NCI-H187 treated with DMSO at 0.1 percent for 48 hours (cell line): ENCODE measurements around the gene NUP88.

Experiments used
- DNase-seq: peaks from one replicate; lab custom pipeline; 2025; lab: John Stamatoyannopoulos, UW

Gene NUP88

DNA sequence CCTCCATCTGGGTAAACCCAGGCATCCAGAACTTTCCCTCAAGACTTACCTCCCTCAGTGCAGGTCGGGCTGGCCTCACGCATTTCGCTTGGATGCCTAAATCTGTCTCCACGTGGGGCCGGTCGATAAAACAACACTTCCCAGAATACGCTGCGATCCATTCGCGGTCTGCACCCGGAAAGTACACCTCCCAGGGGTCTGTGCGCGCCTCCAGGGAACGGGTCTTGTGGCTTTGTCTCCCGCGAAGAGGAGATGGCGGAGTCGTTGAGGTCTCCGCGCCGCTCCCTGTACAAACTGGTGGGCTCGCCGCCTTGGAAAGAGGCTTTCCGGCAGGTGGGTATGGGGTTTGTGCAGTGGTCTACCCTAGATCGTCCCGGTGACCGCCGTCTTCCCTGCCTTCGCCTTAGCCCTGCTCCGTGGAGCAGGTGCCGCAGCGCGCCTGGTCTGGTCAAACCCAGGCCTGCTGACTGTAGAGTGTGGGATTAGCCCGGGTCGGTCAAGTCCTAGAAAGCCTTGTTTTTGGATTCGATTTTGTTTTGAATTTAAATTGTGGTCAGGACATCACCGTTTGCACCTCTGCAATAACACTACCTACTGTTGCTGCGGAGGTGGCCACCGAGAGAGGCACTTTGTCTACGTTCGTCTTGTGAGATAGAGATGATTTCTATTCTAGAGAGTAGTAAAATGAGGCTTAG lies 644 bp upstream of the NUP88 start, which contains the start of gene RPAIN:
Gene RPAIN, plus strand, starts transcription at position 224 of the 695 bp plus-strand sequence. Its CDS starts 29 bp downstream, at position 253.
- DNase-seq: peak; percentile 61

GRCh38 chr17:5418858-5419355 lies 555 bp downstream of the NUP88 start:
- peak; percentile 3 for DNase-seq

- no peak for DNase-seq
Observed at GRCh38 chr17:5416901-5417300, 2.6 kb downstream of the NUP88 start.

DNA sequence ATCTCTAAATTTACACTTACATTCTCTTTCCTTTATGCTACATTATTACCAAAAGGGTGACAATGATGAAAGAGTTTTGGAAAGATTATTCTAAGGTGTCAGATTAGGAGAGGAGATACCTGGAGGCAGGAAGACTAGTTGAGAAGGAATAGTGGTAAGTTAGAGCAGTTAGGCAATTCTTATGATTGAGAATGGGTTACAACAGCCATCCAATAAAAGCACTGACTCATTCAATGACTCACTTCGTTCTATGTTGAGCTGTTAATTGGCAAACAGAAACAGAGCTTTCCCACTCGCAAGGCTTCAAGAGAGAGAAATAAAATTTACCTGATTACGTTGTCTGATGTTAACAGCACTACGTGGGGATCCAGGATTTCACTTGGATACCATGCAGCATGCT lies 5.8 kb downstream of the NUP88 start:
- no peak for DNase-seq

GRCh38 chr17:5410594-5411272 lies 8.7 kb downstream of the NUP88 start:
- DNase-seq: no peak

DNA sequence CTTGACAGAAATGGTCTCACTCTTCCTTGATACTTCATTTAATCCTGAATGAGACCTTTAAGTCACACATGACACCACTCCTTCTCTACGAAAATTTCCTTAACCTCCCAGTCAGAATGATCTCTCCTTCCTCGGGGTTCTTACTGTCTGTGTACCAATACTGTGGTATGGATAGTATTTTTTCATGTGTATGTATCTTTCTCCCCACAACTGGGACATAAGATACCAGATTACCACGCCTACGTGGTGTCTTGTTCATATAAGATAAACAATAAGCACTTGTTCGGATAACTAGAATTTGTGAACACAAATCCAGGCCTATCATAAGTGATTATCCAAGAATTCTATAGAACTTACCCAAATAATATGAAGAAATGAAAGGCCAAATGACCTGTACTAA lies 11.3 kb downstream of the NUP88 start:
- DNase-seq: no peak

DNA sequence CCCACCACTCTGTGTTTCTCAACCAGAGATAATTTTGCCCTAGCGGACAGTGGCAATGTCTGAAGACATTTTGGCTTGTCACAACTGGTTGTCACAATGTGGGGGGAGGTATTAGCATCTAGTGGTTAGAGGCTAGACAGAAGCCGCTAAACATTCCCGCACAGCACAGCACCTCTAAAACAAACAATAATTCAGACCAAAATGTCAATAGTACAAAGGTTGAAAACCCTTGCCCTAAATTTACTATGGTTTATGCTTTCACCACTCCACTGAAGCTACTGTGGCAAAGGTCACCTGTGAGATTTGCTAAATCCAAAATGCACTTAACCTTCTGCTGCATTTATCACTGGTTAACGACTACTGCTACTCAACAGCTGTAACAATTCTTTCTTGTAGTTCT lies 14.1 kb downstream of the NUP88 start:
- DNase-seq: no peak

DNA sequence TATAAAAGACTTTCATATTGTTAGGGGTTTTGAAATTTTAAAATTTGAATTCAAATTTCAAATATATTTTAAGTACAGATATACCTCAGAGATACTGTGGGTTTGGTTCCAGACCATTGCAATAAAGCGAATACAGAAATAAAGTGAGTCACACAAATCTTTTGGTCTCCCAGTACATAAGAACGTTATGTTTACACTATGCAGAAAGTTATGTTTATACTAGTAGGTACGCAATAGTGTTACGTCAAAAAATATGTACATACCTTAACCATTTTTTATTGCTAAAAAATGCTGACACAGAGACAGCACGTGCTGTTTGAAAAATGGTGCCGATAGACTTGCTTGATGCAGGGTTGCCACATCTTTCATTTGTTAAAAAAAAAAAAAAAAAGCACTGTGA lies 19.7 kb downstream of the NUP88 start:
- no peak for DNase-seq

DNA sequence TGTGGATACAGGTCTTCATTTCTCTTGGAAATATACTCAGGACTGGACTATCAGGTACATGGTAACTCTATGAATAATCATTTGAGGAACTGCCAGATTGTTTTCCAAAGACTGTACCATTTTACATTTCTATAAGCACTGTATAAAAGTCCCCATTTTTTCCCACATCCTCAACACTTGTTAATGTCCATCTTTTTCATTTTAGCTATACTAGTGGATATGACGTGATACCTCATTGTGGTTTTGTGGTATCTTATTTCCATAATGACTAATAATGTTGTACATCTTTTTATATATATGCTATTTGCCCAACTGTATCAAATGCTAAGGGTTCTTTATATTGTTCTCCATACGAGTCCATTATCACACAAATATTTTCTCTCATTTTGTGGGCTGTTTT lies 22.9 kb downstream of the NUP88 start:
- no peak for DNase-seq

- no peak for DNase-seq
Observed at GRCh38 chr17:5391678-5392077, 27.8 kb downstream of the NUP88 start.

- no peak for DNase-seq
Observed at GRCh38 chr17:5381542-5381941, 37.9 kb downstream of the NUP88 start.

DNA sequence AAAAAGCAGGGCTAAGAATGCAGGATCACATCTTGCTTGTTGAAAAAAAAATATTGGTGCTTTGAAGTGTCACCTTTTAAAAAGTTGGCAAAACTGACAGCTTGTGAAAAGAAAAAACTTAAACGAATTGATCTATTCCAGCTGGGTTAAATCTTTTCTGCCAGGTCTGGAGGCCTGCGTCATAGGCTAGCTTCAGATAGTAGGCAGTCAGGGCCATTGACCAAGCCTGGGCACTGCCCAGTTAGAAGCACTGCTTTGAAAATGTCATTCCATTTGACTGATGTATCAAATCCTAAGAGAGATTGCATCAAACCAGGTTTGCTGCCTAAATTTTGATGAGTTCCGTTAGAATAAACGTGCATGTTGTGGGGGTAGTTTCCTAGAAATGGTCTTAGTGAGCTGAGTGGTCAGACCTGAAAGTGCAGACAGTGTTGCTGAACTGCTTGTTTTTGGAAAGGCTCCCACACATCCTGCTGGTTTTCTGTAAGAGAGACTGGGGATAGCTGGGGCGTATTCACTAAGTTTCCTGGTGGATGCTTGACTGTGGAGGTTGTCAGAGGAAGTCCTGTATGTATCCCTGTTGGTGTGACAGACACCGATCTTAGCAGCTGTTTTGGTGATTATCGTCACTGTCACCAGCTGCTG lies 38.8 kb downstream of the NUP88 start:
- DNase-seq: no peak

GRCh38 chr17:5379351-5380107 lies 39.9 kb downstream of the NUP88 start:
- no peak for DNase-seq

DNA sequence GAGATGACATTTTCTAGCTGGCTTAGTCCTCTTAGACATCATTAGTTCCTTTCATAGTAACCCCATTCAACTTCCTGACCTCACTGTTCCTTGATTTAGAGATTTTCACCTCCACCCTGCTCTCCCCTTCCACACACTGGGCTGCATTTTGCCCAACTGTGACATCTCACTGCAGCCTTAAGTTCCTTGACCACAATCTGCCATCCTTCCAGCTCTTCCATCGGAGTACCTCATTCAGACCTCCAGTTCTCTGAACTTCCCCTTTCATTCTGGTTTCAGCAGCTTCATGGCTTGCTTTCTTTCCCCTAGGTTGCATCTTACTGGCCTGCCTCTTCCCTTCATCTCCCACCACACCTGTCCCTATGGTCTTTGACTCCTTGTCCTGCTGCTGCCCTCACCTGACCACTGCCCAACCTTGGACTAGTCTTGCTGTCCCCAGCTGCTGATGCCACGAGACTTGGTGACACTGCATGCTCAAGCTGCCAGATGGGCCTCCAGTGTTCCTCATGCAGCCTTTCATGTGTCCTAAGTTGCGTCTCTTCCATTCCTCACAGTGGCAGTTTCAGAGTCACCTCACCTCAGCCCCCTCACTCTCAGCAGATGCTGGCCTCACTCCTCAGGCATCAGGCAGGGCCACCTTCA lies 40.8 kb downstream of the NUP88 start:
- DNase-seq: no peak

DNA sequence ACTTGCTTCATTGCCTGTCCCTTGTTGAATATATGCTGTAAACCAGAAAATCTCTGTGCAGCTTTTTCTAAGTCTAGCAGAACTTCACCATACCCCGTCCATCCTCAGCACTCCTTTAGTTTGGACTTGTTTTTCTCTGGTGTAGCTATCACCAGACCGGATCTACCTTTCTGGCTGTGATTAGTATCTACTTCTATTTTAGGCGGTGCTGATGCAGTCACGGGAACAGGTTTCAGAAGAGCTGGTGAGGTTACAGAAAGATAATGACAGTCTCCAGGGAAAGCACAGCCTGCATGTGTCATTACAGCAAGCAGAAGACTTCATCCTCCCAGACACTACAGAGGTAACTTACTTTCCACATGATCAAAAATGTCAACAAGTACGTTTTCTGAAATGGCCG lies 46.4 kb downstream of the NUP88 start:
- DNase-seq: no peak

GRCh38 chr17:5370411-5370810 lies 49.1 kb downstream of the NUP88 start:
- DNase-seq: no peak

DNA sequence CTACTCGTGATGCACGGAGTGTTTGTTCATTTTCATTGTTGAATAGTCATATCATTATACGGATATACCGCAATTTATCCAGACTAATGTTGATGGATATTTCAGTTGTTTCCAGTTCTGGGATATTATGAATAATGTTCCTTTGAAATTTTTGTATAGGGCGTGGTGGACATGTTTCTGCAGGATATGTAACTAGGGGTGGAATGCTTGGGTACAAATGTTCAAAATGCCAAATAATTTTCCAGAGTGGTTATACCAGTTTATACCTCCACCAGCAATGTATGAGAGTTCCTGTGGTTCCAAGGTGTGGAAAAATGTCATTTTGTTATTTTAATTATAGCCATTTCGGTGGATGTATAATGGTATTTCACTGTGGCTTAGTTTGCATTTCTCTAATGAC lies 53.6 kb downstream of the NUP88 start:
- DNase-seq: no peak

DNA sequence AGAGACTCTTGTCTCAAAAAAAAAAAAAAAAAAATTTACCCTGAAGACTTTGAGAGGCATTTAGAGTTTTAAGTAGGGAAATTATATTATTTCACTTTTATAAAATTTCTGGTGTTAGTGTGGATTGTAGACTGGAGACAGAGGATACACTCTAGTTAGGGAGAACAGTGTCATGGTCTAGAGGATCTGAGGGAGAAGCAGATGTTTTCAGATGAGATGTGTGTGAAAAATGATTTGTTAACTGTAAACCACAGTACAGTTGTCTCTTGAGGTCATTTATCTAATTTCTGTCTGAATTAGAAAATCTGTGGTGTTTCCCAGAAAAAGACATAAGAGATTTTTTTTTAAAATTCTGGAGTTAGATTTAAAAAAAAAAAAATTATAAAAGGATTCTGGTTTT lies 54.8 kb downstream of the NUP88 start:
- DNase-seq: no peak

DNA sequence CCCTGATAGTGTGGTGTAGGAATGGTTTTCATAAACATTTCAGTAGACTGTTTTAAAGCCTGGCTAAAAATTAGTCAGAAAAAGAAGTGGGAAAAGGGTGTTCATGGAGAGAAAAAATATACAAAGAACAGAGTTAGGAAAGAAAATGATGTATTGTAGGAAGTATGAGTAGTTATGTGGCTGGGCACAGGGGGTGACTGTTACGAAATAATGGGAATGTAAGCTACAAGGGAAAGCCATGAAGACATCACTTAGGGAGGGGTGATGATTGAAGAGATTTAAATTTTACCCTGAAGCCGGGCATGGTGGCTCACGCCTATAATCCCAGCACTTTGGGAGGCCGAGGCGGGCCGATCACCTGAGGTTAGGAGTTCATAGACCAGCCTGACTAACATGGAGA lies 55.3 kb downstream of the NUP88 start:
- no peak for DNase-seq

- DNase-seq: no peak
Observed at GRCh38 chr17:5362162-5362811, 57.2 kb downstream of the NUP88 start.

DNA sequence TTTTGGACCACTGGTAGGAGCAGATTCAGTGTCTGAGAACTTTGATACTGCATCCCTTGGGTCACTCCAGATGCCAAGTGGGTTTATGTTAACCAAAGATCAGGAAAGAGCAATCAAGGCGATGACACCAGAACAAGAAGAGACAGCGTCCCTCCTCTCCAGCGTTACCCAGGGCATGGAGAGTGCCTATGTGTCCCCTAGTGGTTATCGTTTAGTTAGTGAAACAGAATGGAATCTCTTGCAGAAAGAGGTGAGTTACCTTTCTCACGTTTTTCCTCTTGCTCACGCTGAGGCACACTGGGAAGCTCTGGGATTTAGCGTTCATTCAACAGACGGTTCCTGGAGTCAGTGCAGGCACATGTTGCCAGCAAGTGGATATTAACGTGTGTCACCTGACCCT lies 58.0 kb downstream of the NUP88 start:
- DNase-seq: no peak
